ENCODE measurements around the gene DCUN1D2. TPM values are rescaled to one million over a fixed set of nuclear protein-coding genes. Genes with fewer than 3 reads are reported as not detected.
"Not testable (repeated sequence)": the region's sequence is repeated elsewhere in the genome, so short reads cannot be mapped to it uniquely, and the experiment has no call there.

The DCUN1D2 gene
- polyA plus RNA-seq, 1 experiment = 11.0 TPM

DNA sequence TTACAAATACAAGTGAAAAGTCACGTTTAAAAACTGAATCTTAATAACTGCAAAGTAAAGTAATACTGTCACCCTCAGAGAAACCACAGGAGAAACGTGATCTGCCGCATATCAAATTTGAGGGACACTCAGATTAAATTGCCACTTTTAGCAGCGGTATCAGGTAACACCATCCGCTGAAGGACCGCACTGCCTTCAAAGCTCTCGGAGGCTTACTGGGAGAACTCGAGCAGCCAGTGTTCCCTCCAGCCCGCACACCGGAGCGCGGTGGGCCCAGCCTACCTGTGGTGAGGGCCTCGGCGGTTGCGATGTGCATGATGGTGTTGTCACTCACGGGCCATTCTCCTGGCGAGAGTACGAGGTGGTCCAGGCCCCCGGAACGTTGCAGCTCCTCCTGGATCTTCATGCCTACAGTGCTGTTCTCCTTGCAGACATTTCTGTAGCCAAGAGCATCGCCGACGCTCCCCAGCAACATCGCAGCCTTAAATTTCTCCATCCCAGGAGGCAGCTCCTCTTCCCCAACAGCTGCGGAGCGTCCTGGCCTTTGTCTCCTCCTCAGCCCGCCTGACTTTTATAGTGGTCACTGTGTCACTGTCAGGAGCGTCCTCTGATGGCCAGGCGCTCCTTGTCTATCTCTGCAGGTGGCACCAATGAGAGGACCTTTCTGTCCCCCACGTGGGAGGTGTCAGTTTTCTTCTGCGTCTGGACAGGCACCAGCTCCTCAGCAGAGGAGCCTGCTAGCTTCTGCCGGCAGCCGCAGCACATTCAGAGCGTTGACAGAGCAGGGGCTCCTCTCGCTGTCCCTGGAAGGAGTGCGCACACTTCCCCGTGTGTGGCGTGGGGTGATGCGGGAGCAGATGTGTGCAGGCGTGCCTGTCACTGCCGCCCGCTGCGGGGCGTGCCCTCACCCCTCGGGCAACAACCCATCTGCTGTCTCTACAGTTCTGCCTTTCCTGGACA is 37.3 kb downstream of the DCUN1D2 start, which contains the start of gene ADPRHL1:
TSS of gene ADPRHL1 (minus strand) at position 547 of the 960 bp plus-strand sequence. CDS start at position 496, 51 bp downstream.
- no peak for DNase-seq (ENCODE audit: low read depth)
- CTCF ChIA-PET = interaction anchor here (0.6 to 2.1 kb wide), 7 partner anchors 10 to 110 kb away, joined by 3 to 9 read pairs (median 4); no protein-coding TSS in a partner anchor

DNA sequence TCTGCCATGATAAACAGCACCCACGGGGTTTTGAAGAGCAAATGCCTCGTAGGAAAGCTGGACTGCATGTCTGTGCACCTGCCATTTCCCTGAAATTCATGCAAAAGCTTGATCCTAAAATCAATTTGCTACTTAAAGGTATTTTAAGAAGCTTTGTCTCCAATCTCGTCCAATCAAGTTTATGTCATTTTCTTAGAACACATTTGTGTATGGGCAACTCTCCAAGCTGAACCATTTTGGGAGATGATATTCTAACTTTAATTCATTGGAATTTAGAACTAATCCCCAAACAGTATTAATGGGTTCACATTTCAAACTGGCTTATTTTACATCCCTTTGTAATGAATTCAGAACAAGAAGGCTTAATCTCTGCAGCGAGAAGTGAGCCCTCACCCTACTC is 38.0 kb downstream of the DCUN1D2 start:
- CTCF ChIA-PET = interaction anchor here (0.7 to 2.1 kb wide), 7 partner anchors 11 to 178 kb away, joined by 3 to 5 read pairs (median 4); no protein-coding TSS in a partner anchor
- H3K36me3 ChIP-seq (ENCODE audit: control insufficient read depth, insufficient read depth, low read length) = peaks cover 11% of the 10 kb centered on the region
- H3K4me3 ChIP-seq (ENCODE audit: low read depth, low read length) = no peak overlapping the region
- POLR2A ChIA-PET = interaction anchor here (0.9 kb wide), 1 partner anchor 110 kb away, joined by 4 read pairs; no protein-coding TSS in a partner anchor
- DNase-seq (ENCODE audit: low read depth) = no peak
- no peaks in the 10 kb centered on the region for H3K27me3 ChIP-seq (ENCODE audit: control insufficient read depth, insufficient read depth, low read length)
- TF ChIP-seq, protein P1, sequence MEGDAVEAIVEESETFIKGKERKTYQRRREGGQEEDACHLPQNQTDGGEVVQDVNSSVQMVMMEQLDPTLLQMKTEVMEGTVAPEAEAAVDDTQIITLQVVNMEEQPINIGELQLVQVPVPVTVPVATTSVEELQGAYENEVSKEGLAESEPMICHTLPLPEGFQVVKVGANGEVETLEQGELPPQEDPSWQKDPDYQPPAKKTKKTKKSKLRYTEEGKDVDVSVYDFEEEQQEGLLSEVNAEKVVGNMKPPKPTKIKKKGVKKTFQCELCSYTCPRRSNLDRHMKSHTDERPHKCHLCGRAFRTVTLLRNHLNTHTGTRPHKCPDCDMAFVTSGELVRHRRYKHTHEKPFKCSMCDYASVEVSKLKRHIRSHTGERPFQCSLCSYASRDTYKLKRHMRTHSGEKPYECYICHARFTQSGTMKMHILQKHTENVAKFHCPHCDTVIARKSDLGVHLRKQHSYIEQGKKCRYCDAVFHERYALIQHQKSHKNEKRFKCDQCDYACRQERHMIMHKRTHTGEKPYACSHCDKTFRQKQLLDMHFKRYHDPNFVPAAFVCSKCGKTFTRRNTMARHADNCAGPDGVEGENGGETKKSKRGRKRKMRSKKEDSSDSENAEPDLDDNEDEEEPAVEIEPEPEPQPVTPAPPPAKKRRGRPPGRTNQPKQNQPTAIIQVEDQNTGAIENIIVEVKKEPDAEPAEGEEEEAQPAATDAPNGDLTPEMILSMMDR (IDR thresholded peaks at IDR 0.05; ENCODE audit: insufficient read depth, low read depth, low read length) = no peak

More for the DNA sequence above, 37.3 kb downstream of the DCUN1D2 start, which contains the start of gene ADPRHL1:
- H3K27me3 ChIP-seq (ENCODE audit: control insufficient read depth, insufficient read depth, low read length) = no peaks in the 10 kb centered on the region
- no peak within 1 kb of the TSS for H3K4me3 ChIP-seq (ENCODE audit: low read depth, low read length)
- TF ChIP-seq, protein P1 (IDR thresholded peaks at IDR 0.05; ENCODE audit: insufficient read depth, low read depth, low read length) = no peak
- POLR2A ChIA-PET = no interaction called here
- peaks cover 17% of the 10 kb centered on the region for H3K36me3 ChIP-seq (ENCODE audit: control insufficient read depth, insufficient read depth, low read length)

DNA sequence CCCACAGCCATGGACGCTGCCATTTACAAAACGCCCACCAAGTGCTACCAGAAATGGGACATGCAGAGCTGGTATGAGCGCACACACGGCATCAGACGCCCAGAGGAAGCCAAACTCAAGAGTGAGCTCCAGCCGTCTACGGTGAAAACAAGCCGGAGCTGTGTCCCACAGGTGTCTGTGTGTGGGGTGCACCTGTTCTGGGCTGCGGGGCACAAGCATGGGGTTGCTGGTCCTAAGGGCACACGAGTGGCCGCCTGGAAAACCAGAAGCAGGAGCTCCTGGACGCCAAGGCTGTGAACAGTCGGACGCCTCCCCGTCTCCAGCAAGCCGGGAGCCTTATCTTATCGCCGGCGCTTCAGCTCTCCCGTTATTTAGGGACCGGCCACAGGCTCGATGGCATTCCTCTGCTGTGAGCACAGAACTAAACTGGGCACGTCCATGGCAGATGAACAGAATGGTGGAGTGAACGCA is 38.5 kb downstream of the DCUN1D2 start:
- H3K36me3 ChIP-seq (ENCODE audit: control insufficient read depth, insufficient read depth, low read length) = peaks cover 10% of the 10 kb centered on the region
- no peaks in the 10 kb centered on the region for H3K27me3 ChIP-seq (ENCODE audit: control insufficient read depth, insufficient read depth, low read length)
- POLR2A ChIA-PET = interaction anchor here (0.9 kb wide), 1 partner anchor 110 kb away, joined by 4 read pairs; no protein-coding TSS in a partner anchor
- TF ChIP-seq, protein P1 (IDR thresholded peaks at IDR 0.05; ENCODE audit: insufficient read depth, low read depth, low read length) = no peak
- CTCF ChIA-PET = interaction anchor here (0.7 to 2.0 kb wide), 6 partner anchors 11 to 177 kb away, joined by 3 to 5 read pairs (median 3); no protein-coding TSS in a partner anchor
- no peak for DNase-seq (ENCODE audit: low read depth)
- no peak overlapping the region for H3K4me3 ChIP-seq (ENCODE audit: low read depth, low read length)

DNA sequence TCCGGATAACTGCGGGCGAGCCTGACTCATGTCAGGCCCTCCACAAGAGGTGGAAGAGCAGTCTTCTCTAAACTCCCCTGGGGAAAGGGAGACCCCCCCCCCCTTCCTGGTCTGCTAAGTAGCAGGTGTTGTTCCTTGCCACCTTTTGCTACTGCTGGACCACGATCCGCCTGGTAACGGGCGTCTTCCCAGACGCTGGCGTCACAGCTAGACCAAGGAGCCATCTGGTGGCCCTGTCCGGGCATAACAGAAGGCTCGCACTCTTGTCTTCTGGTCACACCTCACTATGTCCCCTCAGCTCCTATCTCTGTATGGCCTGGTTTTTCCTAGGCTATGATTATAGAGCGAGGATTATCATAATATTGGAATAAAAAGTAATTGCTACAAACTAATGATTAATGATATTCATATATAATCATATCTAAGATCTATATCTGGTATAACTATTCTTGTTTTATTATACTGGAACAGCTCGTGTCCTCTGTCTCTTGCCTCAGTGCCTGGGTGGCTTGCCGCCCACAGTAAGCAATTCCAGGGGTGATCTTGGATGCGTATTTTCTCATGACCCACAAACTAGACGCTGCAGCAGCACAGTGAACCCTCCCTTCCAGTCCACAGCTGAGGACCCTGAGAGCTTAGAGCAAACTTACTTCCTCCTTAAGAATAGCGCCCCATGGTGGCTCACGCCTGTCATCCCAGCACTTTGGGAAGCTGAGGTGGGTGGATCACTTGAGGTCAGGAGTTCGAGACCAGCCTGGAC is 39.5 kb downstream of the DCUN1D2 start:
- H3K4me3 ChIP-seq (ENCODE audit: low read depth, low read length); DNase-seq (ENCODE audit: low read depth); H3K27me3 ChIP-seq (ENCODE audit: control insufficient read depth, insufficient read depth, low read length); POLR2A ChIA-PET; H3K36me3 ChIP-seq (ENCODE audit: control insufficient read depth, insufficient read depth, low read length): not testable (repeated sequence)
- CTCF ChIA-PET = interaction anchor here (0.7 to 2.0 kb wide), 5 partner anchors 10 to 177 kb away, joined by 3 to 5 read pairs (median 3); no protein-coding TSS in a partner anchor
- TF ChIP-seq, protein P1 (IDR thresholded peaks at IDR 0.05; ENCODE audit: insufficient read depth, low read depth, low read length) = peak; percentile 39

DNA sequence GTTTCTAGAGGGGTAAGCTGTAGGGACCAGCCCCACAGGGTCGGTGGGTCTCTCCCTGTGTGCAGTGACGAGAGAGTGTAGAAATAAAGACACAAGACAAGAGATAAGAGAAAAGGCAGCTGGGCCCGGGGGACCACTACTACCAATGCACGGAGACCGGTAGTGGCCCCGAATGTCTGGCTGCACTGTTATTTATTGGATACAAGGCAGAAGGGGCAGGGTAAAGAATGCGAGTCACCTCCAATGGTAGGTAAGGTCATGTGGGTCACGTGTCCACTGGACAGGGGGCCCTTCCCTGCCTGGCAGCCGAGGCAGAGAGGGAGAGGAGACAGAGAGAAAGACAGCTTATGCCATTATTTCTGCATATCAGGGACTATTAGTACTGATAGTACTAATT is 40.2 kb downstream of the DCUN1D2 start:
- H3K27me3 ChIP-seq (ENCODE audit: control insufficient read depth, insufficient read depth, low read length); POLR2A ChIA-PET; DNase-seq (ENCODE audit: low read depth); H3K4me3 ChIP-seq (ENCODE audit: low read depth, low read length); H3K36me3 ChIP-seq (ENCODE audit: control insufficient read depth, insufficient read depth, low read length): not testable (repeated sequence)
- CTCF ChIA-PET = interaction anchor here (1.1 to 2.0 kb wide), 2 partner anchors 121 to 176 kb away, joined by 3 to 5 read pairs; no protein-coding TSS in a partner anchor
